ENCODE data around the gene OR5H1.
"Not testable (repeated sequence)": the region's sequence is repeated elsewhere in the genome, so short reads cannot be mapped to it uniquely, and the experiment has no call there.

DNA sequence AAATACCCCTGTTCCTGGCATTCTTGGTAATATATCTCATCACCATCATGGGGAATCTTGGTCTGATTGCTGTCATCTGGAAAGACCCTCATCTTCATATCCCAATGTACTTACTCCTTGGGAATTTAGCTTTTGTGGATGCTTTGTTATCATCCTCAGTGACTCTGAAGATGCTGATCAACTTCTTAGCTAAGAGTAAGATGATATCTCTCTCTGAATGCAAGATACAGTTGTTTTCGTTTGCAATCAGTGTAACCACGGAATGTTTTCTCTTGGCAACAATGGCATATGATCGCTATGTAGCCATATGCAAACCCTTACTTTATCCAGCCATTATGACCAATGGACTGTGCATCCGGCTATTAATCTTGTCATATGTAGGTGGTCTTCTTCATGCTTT lies 18.9 kb downstream of the OR5H1 start:
- TF ChIP-seq, protein P1, sequence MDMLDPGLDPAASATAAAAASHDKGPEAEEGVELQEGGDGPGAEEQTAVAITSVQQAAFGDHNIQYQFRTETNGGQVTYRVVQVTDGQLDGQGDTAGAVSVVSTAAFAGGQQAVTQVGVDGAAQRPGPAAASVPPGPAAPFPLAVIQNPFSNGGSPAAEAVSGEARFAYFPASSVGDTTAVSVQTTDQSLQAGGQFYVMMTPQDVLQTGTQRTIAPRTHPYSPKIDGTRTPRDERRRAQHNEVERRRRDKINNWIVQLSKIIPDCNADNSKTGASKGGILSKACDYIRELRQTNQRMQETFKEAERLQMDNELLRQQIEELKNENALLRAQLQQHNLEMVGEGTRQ (IDR thresholded peaks at IDR 0.05; ENCODE audit: borderline replicate concordance, low read depth, low read length): not testable (repeated sequence)
- not testable (repeated sequence) for TF ChIP-seq GATA2 (CRISPR knock-in tag; IDR thresholded peaks at IDR 0.05); POLR2AphosphoS5 (IDR thresholded peaks at IDR 0.05; ENCODE audit: low read depth, low read length); SMC3 (IDR thresholded peaks at IDR 0.05; ENCODE audit: low read depth, low read length); TAF1 (IDR thresholded peaks at IDR 0.05; ENCODE audit: borderline replicate concordance, low read depth, low read length); FOXM1 (IDR thresholded peaks at IDR 0.05; ENCODE audit: low read depth); NFIC (IDR thresholded peaks at IDR 0.05; ENCODE audit: borderline replicate concordance); EZH2phosphoT487 (IDR thresholded peaks at IDR 0.05; ENCODE audit: borderline replicate concordance, low read depth)
- TF ChIP-seq, protein P2, sequence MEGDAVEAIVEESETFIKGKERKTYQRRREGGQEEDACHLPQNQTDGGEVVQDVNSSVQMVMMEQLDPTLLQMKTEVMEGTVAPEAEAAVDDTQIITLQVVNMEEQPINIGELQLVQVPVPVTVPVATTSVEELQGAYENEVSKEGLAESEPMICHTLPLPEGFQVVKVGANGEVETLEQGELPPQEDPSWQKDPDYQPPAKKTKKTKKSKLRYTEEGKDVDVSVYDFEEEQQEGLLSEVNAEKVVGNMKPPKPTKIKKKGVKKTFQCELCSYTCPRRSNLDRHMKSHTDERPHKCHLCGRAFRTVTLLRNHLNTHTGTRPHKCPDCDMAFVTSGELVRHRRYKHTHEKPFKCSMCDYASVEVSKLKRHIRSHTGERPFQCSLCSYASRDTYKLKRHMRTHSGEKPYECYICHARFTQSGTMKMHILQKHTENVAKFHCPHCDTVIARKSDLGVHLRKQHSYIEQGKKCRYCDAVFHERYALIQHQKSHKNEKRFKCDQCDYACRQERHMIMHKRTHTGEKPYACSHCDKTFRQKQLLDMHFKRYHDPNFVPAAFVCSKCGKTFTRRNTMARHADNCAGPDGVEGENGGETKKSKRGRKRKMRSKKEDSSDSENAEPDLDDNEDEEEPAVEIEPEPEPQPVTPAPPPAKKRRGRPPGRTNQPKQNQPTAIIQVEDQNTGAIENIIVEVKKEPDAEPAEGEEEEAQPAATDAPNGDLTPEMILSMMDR (IDR thresholded peaks at IDR 0.05): not testable (repeated sequence)
- TF ChIP-seq, protein P3, sequence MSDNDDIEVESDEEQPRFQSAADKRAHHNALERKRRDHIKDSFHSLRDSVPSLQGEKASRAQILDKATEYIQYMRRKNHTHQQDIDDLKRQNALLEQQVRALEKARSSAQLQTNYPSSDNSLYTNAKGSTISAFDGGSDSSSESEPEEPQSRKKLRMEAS (IDR thresholded peaks at IDR 0.05; ENCODE audit: low read depth): not testable (repeated sequence)
- TF ChIP-seq, protein P4, sequence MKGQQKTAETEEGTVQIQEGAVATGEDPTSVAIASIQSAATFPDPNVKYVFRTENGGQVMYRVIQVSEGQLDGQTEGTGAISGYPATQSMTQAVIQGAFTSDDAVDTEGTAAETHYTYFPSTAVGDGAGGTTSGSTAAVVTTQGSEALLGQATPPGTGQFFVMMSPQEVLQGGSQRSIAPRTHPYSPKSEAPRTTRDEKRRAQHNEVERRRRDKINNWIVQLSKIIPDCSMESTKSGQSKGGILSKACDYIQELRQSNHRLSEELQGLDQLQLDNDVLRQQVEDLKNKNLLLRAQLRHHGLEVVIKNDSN (IDR thresholded peaks at IDR 0.05; ENCODE audit: borderline replicate concordance, low read depth): not testable (repeated sequence)

Measured in SK-N-SH (cell line).